NCI-H2196 treated with DMSO at 0.1 percent for 48 hours (cell line): ENCODE measurements around the gene KRTAP5-4.
"Not testable (repeated sequence)": the region's sequence is repeated elsewhere in the genome, so short reads cannot be mapped to it uniquely, and the experiment has no call there.

Experiments
- DNase-seq: peaks from one replicate; lab custom pipeline; 2025; ENCODE audit not compliant: unreplicated experiment; lab: John Stamatoyannopoulos, UW

Gene KRTAP5-4

DNA sequence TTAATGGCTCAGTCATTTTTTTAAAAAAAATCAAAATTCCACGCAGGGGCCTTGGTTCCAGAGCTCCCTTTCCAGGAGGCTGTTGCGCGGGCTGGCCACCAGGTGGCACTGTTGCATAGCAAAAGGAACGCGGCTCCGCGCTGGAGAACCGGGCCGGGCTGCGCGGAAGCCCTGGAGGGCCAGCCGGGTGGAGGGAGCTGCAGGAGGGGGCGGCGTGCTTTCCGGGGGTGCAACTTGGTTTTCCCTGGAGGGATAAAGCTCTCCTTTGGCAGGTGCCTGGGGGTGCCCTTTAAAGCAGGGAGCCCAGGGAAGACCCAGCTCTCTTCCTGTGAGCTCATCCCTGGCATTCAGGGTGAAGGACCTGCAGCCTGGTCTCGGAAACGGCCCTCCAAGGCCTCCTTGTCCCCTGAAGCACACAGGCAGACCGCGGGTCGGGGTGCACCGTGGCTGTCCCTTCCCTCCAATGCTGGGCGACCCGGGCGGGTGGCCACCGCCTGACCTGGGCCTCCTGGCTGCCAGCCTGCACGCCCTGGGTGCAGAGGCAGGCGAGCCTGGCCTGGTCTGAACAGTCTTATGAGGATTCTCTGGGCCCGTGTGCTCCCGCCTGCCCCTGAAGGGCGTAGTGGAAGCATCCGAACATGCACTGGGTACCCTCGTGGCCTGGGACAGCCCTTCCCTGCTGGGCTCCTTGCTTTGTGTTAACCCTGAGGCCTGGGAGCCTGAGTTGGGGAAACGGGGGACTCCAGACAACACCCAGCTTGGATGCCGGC is 31.0 kb upstream of the KRTAP5-4 start:
- peak; percentile 39 for DNase-seq

DNA sequence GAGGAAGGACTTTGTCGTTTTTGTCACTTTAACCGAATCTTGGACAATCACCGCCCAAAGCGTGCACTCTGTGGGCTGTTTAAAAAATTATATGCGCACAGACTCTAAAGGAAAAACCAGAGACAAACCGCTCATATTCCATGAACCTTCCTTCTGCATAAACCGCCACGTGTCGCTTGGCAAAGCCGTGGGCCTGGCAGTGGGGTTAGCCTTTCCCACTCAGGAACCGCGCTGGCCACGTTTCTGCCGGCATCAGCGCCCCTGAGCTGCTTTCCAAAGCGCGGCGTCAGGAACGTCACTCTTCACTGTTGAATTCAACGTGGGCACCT is 30.5 kb upstream of the KRTAP5-4 start:
- no peak for DNase-seq

DNA sequence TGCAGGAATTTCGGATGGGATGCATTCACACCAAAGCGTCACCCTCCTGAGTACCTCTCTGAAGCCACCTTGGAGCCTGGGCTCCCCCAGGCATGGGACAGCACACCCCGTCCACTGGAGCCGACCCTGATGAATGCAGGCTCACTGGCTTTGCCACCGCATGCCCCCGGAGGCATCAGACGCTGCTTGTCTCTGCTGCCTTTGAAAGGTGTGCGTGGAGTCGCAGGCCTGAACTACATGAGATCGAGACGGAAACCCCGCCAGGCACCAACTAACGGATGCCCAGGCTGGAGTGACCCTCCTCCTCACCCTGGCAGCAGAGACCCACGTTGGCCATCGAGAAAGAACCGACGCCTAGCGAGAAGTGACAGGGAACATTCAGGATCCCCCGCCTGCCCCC is 30.1 kb upstream of the KRTAP5-4 start:
- DNase-seq = no peak

DNA sequence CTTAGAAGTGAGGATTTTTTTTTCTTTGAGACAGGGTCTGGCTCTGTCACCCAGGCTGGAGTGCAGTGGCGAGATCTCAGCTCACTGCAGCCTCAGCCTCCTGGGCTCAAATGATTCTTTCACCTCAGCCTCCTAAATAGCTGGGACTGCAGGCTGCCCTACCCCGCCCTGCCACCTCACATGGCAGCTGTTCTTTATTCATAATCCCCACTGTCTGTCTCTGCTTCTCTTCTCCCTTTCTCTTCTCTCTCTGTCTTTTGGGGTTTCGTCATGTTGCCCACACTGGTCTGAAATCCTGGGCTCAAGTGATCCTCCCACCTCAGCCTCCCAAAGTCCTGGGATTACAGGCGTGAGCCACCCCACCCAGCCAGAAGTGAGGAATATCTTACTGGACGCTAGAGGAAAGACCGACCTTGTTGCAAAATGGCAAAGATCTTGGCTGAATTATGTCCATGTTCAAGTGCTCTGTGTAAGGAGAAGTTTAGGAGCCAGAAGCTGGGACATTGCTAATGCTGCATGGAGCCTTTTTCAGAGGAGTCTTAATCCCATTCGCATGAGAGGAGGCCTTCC is 29.6 kb upstream of the KRTAP5-4 start:
- DNase-seq = no peak

DNA sequence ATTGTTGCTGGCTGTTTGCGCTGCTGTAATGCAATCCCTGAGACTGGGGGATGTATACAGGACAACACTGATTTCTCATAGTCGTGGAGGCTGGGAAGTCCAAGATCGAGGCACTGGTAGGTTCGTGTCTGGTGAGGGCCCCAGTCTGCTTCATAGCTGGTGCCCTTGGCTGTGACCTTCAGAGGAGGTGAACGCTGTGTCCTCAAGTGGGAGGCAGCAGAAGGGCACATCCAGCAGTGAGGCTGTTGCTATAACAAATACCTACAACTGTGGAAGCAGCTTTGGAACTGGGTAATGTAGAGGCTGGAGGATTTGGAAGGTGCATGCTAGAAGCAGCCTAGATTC is 29.0 kb upstream of the KRTAP5-4 start:
- no peak for DNase-seq

DNA sequence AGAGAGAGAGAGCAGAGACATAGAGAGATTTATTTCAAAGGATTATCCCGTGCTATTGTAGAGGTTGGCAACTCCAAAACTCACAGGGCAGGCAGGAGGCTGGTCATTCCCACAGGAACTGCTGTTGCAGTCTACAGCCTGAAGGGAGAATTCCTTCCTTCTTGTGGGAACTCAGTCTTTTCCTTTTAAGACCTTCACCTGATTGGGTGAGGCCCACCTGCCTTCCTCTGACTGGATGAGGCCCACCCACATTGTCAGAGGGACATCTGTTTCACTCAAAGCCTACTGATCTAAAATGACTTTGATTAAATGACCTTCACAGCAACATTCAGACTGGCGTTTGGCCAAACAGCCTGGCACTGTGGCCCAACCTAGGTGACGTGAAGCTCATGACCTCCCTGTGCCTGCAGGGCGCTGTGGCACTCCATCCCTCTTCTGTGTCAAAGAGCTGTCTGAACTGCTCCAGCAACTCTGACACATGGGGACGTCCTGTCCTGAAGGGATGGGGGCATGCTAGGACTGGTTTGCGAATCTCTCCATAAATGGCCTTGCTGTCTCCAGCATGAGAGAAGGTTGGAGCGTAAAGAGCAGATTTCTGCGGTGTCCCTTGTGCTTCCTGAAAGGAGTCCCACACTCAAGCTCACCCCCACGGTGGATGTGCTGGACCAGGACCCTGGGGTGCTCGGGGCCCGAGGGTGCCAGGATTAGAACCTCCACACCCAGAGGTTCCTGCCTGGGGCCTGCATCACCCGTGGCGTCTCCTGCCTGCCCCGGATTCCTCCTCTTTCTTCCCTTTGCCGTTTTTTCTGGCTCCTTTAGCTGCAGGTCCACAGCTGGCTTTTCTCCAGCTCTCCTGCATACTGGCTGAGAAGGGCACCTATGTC is 28.3 kb upstream of the KRTAP5-4 start:
- DNase-seq = no peak

DNA sequence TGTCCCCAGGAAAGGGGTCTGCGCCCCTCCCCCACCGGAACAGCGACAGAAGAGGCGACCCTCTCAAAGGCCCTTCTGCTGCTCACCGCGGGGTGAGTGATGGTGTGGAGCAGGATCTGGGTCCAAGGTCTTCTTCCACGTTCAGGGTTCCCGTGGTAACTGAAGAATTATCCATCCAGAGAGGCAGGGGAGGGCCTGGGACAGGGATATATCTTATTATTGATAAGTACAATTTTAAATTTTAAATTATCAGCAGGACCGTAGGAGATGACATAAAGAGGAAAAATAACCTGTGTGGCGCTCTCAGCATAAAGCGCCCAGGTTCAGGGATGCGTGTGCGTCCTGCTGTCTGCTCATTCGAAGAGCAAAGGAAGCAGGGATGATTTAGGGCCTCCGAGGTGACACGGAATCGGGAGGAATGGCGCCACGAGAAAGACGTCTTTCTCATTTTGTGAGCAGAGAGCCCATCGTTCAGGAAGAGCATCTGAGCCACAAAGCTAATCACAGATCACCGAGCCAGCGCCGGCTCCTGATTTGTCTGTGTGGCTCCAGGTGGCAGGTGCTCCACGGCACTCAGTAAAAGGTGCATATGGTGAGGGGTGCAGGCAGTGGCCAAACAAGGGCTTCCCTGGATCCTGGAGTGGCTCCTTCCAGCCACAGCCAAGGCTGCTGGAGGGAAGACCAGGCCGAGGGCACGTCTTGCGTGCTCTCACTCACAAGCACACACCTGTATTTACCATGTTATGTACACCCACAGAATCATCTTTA is 26.9 kb upstream of the KRTAP5-4 start:
- no peak for DNase-seq

DNA sequence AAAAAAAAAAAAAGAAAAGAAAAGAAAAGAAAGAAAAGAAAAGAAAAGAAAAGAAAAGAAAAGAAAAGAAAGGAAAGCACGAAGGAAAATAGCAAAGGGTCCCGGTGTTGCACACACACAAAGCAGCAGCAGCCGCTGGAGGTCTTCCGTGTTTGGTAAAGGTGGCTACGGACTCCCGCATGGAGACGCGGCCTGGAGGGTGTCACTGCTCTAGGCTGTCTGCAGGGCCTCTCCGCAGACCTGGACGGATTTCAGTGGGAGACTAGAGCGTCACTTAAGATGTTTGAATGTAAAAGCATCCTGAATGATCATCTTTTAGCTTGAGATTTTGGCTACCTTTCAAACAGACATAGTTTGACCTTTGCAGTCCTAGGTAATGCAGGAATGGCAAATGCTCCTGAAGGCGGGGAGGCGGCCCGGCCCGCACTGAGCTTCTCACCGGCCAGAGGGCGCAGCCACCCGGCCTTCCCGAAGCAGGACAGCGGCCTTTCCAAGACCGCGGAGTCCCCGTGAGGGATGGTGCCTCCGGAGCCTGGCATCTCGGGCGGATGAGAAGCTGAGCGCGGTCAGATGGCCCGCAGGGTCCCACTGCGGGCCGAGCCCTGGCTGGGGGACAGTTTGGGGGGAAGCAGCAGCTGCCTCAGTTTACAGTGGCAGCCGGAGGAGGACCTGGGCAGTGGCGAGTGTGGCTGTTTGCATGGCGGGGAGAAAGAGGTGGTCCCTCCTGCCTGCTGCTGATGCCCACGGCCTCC is 26.1 kb upstream of the KRTAP5-4 start:
- DNase-seq = no peak

DNA sequence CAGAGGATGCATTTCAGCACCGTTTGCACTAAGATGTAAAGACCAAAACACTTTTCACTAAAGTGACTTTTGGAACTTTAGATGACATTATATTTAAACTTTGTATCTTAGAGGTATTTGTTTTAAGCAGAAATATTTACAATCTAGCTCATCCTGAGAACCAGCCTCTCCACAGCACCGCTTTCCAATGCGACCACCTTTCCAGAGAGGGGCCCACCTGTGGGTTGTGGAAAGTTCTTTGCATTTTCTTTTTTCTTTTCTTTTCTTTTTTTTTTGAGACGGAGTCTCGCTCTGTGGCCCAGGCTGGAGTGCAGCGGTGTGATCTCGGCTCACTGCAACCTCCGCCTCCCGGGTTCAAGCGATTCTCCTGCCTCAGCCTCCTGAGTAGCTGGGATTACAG is 24.6 kb upstream of the KRTAP5-4 start:
- DNase-seq = not testable (repeated sequence)

DNA sequence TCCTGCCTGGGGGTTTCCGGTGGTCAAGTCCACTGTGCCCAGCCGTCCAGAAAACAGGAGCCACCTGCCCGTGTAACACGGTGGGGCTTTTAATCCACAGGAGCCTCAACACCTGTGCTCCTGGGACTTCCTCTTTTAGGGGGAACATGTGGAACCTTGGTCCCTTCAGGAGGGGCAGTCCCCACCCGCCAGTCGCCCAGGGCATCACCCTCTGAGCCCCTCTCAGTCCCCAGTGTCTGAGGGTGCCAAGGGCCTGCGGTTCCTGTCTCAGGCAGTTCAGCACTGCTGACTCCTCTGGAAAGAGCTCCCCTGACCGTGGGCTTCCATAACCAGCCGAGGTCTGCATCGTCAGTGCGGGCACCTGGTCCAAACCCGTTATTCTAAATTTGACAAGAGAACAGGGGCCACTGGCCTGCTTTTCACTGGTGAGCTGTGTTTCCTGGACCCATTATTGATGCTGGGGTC is 23.5 kb upstream of the KRTAP5-4 start:
- DNase-seq = no peak

DNA sequence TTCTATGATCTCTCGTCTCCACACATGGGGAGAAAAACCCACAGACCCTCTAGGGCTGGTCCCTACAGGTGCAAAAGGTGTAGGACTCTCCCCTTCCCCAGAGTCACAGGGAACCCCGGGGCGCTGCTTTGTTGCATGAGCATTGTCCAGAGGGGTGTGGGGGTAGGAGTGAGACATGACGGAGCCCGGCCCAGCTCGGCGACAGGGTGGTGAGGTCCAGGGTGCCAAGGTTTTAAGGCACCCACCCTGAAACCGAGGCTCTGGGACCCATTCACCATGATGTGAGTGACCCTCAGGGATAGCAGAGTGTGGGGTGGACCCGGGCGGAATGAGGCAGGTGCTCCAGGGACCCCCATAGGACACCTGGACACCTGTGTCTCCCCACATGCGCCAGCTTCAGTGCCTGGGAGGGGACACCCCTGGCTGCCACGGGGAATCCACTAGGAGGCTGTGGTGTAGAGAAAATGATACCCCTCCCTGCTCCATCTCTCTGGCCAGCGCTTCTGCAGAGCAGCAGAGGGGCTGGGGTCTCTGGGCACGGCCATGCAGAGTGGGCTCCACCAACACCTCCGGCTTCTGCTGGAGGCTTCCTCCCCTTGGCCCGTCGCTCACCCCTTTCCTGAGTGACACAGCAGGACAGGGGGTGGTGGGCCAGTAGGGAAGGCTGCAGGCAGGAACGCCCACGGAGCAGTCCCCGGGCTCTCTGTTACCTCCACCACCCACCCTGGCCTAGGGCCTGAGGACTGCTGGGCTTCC is 22.8 kb upstream of the KRTAP5-4 start:
- no peak for DNase-seq

DNA sequence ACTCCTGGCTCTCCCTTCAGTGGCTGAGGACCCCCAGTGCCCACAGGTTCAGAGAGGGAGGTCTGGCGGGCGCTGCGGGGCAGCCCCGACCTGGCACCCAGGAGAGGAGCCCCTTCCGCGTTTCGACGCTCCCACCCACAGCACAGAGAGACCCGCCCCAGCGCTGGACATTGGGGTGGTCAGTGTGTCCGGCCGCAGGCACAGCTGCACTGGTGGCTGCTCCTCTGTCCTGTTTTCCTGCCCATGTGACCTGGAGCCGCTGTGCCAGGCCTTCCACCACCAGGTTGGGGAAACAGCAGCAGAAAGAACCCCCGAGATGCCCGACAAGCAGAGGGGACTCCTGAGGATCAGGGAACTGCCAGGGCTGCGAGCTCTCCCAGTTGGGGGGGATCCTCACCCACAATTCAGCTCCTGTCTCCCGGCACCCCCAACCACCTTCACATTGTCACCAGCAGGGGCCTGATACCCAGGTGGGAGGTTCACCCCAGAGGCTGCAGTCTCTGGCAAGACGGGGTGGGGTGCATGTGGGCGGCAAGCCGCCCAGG is 21.3 kb upstream of the KRTAP5-4 start:
- DNase-seq = no peak

DNA sequence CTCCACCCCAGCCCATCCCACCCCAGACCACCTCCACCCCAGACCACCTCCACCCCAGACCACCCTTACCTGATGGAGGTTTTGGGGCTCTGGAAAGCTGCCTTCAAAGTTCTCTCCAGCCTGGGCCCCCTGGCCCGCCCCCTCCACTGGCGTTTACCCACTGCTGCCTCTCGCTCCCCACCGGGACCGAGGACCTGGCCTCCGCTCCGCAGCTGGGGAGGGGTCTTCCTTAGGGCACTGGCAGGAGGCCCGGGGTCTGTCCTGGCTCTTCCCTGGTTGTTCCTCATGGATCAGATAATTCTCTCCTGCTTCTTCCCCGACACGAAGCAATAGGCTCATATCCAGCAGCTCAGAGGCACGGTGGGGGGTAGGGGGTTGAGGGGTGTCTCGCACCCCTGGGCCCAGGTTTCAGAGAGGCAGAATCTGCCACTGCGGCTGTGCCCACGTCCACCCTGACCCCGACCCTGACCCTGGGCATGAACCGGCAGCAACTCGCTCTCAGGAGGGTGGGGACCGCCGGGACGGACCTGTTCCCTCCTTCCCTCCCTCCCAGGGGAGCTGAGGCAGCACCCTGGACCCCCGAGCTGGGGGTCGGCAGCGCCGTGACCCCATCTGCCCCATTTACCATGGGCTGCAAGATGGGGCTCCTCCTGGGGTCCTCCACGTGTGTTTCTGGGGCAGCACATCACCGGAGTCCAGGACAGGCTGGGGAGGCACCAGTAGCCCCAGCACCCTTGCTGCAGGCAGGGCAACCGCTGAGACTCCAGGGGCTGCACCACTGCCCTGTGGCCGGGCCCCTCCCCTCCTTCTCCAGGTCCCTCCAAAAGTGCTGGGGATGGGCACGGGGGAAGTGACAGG is 20.6 kb upstream of the KRTAP5-4 start:
- DNase-seq = no peak

DNA sequence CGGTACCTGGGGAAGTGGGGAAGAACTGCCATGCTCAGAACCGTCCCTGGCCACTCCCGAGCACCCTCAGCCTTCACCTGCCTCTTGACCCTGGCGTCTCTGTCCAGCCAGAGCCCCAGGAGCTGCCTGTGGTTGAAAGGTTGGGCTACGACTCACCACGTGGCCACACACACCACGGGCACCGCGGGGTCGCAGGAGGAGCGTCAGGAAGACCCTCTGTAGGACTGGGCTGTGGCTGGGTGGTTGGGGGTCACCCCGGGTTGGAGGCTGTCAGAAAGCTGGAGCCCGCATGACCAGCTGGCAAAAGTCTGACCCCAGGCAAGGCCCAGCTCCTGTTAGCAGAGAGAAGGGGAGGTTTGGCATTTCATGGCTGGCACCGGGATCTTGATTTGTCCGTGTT is 19.2 kb upstream of the KRTAP5-4 start:
- DNase-seq = no peak

DNA sequence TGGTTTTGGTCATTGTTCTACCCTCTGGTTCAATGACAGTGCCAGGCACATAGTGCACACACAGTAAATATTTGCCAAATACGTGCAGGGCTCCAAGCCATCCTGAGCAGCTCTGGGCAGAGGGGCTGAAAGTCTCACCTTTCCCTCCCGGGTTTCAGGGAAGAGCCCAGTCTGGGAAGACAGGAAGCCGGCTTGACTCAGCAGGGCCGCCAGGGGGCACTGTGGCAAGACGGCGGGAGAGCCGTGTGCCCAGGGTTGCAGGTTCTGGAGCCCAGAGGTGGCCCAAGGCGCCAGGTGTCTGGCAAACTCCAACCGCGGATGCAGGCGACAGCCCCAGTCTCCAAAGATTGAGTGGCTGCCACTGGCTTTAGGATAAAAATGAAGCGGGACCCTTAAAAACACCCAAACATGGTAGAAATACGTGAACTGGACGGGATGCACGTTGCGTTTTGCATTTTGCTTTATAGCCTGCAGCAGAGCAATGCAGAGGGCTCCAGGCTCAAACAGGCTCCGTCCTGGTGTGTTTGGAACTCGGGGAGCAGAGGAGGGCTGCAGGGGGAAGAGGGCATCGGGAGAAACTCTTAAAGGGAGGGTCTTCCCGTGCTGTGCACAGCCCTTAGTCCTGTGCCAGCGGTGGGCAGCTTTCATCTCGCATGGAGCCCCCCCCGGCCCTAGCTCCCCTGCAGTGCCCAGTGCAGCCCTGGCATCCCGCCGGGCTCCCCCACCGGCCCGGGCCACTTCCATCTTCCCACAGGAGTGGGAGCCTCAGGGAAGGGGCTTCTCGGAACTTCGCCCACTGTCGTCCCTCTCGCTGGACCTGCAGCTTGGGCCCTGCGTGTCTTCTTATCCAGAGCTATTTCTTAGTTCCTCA is 18.4 kb upstream of the KRTAP5-4 start:
- DNase-seq = no peak

DNA sequence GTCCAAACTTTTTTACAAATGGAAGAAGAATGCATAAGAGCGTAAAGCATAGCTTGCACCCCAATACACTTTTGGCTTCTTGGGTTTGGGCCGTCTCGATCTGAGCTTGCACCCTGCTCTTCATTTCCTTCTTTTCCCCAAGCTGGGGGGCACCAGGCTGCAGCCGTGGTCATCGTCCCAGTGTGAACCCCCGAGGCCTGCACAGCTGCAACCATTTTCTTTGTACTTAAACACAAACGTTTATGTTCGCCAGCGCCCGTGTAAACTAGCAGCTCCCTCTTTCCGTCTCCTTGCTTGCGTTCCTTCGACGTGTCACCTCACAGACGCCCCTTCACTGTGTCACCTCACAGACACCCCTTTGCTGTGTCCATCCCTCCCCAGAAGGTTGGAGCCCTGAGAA is 17.7 kb upstream of the KRTAP5-4 start:
- DNase-seq = no peak

DNA sequence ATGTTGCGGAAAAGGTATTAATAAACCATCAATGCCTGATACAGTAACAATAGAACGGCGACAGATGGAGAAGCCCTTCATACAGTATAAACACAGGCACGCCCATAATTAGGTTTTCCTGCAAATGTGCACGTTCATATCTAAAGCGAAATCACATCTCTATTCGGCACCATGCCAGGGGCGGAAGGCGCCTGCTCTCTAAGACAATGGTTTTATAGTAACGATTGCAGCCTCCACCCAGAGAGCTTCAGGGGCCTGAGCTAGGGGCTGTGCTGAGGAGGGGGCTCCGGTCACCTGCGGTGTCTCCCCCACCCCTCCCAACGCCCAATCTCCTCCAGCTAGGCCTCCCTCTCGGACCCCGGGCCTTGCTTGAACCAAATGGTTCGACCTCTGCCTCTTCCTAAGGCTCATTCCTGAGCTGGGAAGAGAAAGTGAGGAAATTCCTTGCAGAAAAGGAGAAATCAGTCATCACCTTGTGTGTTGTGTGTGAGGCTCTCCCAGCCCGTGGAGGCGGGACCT is 17.2 kb upstream of the KRTAP5-4 start:
- DNase-seq = no peak

DNA sequence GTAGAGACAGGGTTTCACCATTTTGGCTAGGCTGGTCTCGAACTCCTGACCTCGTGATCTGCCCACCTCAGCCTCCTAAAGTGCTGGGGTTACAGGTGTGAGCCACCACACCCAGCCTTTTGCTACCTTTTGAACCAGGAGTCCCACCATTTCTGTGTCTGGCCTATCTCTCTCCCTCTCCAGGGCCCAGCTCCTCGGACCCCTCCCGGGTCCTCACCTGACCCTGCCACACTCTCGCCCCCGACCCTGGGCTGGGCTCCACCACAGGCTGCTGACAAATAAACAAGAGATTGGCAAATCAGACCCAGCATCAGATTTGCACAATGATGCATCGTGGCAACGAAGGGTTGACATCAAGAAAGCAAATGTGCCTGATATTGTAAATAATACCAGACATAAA is 16.4 kb upstream of the KRTAP5-4 start:
- DNase-seq = no peak
